Sciatic nerve (tissue), 2 donors: Measurements from ENCODE around the gene CHST8. TPM values are rescaled to one million over a fixed set of nuclear protein-coding genes. Genes with fewer than 3 reads are reported as not detected.
"Not testable (repeated sequence)": the region's sequence is repeated elsewhere in the genome, so short reads cannot be mapped to it uniquely, and the experiment has no call there.

Source experiments
- ATAC-seq: fragments of 200-7000 bp; cut with Tn5 transposase; one replicate; pipeline ENCODE4 v1.9.1; 2020; ENCODE audit warnings: mild to moderate bottlenecking, moderate library complexity
- DNase-seq: peaks from one replicate; pipeline ENCODE4 v3.0.0-alpha.2; 2020; ENCODE audit warnings: low spot score
- intact Hi-C: fragments of 100-400 bp; cut with DNase I; formaldehyde crosslinking; loops from one replicate; pipeline ENCODE4 v1.14.2; 2022
- total RNA-seq: library from RNA; stranded (reverse); fragmentation: NEBNext Ultra II Directional; extraction: Animal tissue kit (Norgen Biotek cat#: 25700); gene quantifications from one replicate; pipeline ENCODE4 v1.2.1, GENCODE V29; 2021
- donor health status: DM: no; HTN: no; CAD: no.
- donor health status: DM: no; HTN: no; CAD: no.

The CHST8 gene
- total RNA-seq, 1 donor from 2014 or later = 0.62 TPM

DNA sequence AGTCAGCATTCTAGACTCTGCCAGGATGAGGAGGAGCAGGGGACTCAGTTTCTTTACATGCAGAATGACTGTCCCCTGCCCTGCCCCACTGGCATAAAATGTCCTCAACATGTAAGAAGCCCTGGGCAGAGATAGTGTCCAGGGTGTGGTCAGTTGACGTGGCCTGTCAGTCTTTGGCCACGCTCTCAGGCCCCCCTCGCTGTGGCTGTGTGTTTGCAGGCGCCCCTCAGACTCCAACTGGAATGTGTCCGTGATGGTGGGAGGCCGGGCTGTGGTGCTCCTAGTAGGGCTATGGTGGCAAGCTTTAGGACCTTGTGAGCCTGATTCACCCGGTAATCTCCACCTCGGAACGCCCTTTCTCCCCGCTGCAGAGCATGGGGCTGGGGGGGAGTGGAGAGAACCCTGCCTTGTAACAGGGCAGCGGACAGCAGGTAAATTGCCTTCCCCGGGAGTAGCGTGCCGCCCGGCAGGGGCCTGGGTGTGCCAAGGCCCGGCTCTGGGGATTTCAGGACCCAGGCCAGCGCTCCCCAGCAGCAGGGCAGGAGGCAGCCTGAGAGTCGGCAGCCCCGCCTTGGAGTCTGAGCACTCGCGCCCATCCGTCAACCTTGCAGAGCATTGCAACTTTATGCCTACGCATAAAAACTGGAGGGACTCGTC lies 62.3 kb downstream of the CHST8 start:
- no peak for ATAC-seq

DNA sequence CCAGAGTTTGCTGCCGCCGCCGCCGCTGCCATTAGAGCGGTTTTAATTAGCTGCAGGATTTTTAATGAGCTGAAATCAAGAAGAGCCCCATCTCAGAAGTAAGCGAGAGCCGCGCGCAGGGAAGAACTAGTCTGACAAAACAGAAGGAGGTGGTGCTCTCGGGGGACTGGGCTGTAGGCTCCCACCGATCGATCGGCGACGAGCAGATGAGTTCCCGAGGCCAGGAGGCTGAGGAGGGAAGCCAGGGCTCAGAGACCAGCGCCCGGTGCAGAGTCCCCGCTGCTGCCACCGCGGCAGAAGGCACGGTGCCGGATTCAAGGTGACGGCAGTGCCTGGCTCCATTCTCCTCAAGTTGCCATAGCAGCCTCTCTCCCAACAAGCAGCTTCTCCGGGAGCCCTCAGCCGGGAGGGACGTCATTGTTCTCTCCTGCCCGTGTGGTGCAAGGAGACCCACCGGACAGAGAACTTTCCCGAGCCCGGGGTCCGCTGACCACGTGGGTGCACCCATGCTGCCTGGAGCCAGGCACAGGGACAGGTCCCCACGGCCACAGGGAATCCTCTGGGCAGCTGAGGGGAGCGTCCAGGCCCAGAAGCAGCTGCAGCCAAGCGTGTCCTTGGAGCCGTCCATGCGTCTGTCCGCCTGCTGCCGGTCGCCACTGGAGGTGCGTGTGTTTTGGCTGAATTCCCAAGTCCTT lies 62.9 kb downstream of the CHST8 start:
- DNase-seq (no peak), ATAC-seq (no peak)
- intact Hi-C loops = no loop called here

More for the DNA sequence above, 62.3 kb downstream of the CHST8 start:
- intact Hi-C loops = no loop called here
- no peak for DNase-seq

DNA sequence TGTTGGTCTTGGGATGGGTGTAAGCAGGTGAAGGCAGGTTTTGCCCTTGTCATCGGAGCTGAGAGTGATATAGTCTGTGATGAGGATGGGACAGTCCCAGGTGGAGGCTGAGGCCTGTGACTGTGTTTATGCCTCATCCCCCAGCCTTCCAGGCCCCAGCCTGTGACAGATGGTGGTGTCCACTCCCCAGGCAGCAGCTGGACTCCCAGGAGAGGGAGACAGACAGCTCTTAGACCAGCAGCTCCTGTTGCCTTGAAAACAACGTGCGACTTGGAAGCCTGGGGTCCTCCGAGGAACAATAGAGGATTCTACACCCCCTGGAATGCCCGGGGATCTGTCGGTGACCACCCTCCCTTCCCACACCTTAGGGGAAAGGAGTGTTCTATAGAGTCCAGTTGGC lies 63.8 kb downstream of the CHST8 start:
- intact Hi-C loops = no loop called here
- DNase-seq (peak; percentile 8), ATAC-seq (no peak)

DNA sequence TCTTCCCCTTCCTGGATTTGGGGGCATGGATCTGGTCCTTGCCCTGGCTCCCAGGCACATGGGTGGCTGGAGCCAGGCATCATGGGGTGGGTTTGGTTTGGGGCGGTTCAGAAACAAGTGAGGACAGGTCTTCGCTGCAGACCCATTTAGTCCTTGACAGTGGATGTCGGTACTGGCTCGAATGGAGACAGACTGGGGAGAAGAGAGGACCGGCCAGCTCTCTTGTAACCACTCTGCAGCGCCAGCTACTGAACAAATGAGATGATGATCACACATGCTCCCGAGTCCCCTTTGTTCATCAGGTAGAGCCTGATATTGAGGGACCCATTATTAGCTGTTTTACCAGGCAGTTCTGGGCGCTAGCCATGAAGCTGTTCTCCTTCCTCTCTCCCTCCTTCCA lies 64.5 kb downstream of the CHST8 start:
- ATAC-seq = no peak
- peak; percentile 28 for DNase-seq
- intact Hi-C loops = no loop called here

DNA sequence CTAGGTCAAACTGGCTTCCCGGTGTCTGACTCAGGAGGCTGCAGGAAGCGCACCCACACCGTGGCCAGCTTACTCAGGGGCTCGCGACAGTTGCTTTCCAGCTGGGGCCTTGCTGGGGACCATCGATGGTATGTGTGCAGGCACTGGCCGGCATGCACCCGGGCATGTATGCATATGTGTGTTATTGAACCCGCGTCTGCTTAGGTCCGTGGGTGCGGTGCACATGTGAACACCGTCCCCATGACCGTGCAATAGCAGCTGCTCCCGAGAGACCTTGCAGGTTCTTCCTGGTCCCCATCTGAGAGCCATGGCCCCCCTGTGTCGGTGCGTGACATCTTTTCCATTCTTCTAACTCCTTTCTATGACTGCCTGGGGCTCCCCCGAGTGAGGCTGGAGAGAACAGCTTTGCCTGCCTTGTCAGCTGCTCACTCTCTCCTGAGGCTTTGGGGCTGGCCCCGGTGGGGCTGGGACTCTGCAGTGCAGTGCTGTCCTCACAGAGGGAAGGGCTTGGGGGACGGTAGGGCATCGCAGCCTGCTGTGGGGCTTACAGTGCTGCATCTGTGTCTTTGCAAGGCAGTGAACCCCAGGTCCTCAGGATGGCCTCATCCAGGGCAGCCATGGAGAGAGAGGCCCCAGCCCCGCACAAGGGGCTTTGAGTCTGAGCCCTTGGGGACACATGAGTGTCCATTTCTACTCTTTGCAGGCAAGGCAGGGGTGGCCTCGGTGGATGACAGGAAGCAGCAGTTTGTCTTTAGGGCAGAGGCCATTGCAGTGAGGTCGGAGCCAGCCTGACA lies 65.1 kb downstream of the CHST8 start:
- ATAC-seq = no peak
- DNase-seq = peak; percentile 28
- intact Hi-C loops = no loop called here

DNA sequence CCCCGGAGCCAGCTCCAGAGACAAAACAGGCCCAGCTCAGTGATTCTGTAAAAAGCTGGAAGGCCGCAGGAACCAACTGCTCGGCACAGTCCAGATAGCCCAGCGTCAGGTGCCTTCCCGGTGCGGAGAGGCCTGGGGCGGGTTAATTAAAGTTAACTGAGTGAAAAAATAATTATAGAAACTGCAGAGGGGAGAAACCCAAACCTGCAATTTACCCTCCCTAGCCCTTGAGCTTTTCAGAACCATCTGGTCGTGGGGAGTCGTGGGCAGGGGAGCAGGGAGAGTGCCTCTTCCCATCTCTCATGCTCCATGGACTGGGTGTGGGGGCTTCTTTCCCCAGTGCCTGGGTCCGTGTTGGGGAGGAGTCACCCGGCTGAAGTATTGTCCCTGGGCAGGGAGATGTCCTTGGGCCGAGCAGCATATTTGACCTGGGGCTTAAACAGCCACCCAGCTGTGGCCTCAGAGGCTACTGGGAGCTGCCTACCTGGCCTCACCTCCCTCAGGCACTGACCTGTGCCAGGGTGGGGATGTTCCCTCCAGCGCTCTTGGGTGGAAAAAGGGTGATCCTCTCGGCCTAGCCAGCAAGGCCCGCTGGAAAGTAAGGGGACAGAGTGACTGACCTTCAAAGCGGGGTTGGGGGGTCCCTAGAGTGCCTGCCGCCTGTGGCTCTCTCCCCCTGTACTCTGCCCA lies 65.9 kb downstream of the CHST8 start:
- no peak for DNase-seq
- intact Hi-C loops = no loop called here
- no peak for ATAC-seq

DNA sequence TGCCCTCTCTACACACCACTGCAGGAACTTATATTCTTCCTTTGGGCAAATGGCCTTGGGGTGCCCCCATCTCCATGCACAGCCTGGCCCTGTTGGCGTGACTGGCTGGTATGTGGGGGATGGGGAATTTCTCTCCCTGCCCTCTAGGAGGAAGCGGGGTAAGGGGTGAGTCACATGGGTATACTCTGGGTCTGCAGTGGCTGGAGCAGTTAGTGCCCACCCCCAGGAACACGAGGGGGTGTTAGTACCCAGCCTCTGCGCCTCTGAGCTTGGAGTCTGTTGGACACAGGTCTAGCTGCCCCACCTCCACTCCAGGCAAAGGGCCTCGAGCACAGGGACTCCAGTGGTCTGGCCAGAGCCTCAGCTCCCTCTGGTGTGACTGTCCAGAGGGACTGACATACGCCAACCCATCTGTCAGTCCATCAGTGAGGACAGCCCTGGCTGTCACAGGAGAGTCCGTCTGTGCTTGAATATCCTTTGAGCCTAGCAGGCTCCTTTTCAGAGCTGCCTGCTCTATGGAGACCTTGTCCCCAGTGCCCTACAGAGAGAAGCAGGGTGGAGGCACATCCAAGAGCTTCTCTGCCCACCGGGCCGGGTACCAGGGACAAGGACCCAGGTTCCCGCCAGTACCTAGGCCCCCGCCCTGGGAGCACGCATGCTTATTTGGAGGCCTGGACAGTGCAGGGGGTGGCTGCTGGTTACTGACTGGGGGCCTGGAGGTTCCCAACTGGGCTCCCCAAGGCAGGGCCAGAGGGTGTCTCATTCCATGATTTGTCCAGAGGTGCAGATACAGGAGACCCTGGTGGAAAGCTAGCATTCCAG lies 66.6 kb downstream of the CHST8 start:
- ATAC-seq = no peak
- intact Hi-C loops = no loop called here
- no peak for DNase-seq

DNA sequence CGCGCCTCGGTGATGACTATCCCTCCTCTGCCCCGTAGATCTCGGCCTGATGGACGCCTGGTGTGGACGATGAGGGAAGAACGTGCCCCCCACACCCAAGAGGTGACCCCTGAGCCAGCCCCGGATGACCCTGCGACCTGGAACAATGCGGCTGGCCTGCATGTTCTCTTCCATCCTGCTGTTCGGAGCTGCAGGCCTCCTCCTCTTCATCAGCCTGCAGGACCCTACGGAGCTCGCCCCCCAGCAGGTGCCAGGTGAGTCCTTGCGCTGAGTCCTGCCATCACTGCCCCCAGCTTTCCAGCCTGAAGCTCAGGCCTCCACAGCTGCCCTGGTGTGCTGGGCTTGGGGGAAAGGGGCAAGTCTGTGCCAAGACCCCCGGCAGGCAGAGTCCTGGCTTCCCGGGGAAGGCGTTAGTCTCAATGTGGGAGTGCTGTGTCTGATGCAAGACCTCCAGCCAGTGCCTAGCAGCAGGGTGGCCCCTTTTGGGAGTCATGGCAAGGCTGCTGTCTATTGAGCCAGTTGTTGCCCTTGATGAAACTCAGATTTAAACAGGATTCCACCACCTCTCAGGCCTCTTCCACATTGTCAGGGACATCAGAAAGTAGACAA lies 67.5 kb downstream of the CHST8 start:
- DNase-seq (no peak), ATAC-seq (no peak)
- intact Hi-C loops = no loop called here

DNA sequence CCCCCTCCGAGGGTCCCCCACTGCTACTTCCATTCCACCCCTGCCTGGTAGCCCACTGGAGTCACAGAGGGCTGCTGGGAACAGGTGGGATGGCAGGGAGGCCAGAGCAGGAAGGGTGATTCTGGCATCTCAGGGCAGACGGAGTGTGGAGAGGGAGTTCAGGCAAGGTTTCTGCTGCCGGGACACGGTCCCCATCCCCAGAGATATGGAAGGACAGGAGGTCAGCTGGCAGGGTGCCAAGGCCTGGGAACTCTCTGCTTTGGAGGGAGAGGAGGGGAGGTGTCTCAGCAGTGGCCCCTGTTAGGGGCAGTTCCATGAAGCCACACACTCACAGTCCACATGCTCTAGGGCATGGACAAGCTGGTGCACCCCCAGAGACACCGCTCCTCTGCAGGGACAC lies 68.1 kb downstream of the CHST8 start:
- no peak for DNase-seq
- ATAC-seq = no peak
- intact Hi-C loops = no loop called here

DNA sequence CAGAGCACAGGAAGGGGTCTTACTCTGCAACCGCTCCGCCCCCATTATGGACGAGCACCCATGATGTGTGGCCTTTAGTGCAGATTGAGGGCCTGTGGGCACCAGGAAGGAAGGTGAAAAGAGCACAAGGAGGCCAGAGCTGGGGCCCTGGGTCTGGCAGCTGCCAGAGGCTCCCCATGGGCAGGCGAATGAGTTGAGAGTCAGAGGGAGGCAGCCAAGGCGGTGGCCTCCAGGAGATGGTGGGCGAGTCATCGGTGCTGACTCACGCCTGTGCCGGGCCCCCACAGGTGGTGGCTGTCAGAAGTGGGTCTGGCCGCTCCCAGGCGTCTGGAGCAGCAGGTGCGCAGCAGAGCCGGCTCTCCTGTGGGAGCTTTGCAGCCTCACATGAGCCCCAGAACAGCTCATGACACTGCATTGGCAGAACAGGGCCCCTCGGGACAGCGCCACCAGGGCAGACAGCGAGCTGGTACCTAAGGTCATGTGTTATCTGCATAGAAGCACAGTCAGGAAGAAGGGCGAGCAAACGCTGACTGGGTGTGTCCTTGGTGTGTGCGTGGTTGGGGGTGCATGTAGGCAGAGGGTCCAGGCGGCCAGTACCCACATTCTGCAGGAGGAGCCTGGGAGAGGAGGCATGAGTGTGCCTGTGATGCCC lies 68.8 kb downstream of the CHST8 start:
- ATAC-seq (no peak), DNase-seq (no peak)
- intact Hi-C loops = no loop called here

DNA sequence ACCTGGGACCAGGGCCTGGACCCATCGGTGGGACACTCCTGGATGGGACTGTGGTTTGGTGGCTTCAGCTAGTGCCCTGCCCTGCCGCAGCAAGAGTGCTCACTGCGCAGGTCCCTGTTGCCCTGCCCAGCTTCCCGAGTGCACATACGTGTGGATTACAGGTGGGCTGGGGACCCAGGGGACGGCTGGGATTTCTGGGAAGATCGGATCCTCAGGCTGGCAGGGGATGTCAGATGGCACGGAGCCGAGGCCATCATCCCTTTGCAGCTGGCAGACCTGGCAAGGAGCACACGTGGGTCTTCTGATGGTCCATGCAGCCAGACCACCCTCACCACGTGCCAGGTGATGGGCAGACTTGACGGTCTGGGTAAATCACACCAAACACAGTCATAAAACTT lies 69.3 kb downstream of the CHST8 start:
- ATAC-seq = no peak
- intact Hi-C loops = no loop called here

DNA sequence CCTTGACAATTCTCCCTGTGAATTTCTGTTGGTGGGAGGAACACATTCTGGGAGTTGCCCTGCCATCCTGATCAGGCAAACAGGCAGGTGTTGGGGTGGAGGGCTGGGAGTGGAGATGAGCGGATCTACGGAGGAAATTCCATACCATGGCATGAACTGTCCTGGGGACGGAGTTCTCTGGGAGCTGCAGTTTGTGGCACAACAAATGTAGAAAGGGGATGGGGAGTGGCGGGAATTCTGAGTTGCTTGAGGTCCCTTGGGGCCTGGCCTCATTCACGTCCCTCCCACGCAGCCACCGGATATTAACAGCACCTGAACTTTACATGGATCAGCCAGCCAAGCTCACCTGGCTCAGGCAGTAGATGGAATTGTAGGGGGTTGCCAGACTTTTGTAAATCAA lies 70.0 kb downstream of the CHST8 start:
- ATAC-seq = no peak
- DNase-seq = no peak
- intact Hi-C loops = no loop called here

More for the DNA sequence above, 69.3 kb downstream of the CHST8 start:
- DNase-seq = no peak

DNA sequence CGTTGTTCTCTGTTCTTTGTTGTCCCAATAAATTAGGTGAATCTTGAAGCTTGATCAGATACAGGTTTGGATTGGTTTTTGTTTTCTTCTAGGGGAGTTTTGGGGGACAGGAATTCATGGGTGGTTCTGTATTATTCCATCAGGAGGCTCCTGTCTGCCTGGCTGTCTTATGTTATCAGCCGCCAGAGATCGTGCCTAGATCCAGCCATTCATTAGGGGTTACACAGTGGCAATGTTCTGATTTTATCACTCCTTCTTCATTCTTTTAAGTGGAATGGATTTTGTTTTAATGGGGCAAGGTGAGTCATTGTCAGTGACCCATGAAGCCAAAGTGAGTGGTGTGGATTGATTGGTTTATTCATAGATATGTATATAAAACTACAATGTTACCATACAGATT lies 71.9 kb downstream of the CHST8 start:
- ATAC-seq (no peak), DNase-seq (no peak)
- intact Hi-C loops = no loop called here

DNA sequence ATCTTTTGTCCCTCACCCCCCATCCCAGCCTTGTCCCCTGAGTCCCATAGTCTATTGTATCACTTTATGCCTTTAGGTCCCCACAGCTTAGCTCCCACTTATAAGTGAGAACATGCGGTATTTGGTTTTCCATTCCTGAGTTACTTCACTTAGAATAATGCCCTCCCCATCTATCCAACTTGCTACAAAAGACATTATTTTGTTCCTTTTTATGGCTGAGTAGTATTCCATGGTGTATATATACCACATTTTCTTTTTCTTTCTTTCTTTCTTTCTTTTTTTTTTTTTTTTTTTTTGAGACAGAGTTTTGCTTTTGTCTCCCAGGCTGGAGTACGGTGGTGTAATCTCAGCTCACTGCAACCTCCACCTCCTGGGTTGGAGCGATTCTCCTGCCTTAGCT lies 73.8 kb downstream of the CHST8 start:
- ATAC-seq, intact Hi-C loops, DNase-seq: not testable (repeated sequence)

DNA sequence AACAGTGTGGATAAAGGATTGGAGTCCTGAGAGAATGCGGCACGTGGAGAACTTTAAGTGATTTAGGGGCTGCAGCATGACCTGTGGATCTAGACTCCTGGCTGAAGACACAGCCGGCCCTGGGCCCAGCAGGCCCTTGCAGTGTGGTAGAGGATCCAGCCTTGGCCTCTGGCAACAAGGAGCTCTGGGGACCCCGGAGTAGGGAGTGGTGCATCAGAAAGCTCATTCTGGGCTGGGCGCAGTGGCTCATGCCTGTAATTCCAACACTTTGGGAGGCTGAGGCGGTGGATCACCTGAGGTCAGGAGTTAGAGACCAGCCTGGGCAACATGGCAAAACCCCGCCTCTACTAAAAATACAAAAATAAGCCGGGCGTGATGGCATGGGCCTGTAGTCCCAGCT lies 76.0 kb downstream of the CHST8 start:
- intact Hi-C loops = no loop called here
- DNase-seq = no peak
- no peak for ATAC-seq

DNA sequence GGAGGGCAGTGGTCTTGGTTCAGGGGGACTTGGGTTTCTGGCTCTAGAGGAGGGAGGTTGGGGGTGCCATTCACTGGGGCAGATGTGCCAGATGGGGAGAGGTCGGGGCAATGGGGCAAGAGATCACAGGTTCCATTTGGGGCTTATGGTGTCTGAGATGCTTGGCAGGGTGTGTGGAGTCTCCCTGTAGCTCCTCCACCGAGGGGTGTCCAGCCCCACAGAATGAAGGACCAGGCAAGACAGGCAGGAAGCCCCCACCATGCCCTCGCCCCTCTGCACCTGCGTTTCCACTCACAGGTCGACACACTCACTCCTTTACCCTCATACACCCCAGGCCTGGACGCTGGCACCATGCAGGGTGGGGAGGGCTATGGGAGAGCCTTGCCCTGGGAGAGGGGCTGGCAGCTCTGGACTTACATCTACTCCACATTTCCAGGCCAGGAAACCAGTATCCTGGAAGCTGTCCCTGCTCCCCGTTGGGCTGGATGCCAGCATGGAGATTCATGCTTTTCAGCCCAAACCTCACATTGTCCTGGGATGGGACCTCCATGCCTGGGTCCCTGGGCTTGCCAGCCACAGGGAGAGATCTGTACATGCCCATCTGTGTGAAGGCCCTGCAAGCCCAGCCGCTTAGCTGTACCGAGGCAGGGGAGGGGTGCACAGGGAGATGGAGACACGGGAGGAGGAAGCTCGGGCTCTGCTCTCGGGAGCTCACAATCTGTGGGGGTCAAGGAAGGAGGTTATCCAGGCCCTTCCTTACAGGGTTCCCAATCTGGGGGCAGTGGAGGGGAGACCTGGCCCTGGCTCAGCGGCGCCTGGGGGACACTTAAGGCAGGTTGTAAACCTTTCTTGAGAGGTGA lies 77.1 kb downstream of the CHST8 start:
- intact Hi-C loops = no loop called here
- no peak for DNase-seq
- ATAC-seq = no peak
